Muscle layer of duodenum (tissue), 2 donors: Measurements from ENCODE around the gene SLC22A8.
"Not testable (repeated sequence)": the region's sequence is repeated elsewhere in the genome, so short reads cannot be mapped to it uniquely, and the experiment has no call there.

ENCODE experiments used
- H3K27ac ChIP-seq: one replicate; pipeline ENCODE4 v1.7.0; 2013; ENCODE audit warnings: mild to moderate bottlenecking, low read length
- H3K27me3 ChIP-seq: one replicate; pipeline ENCODE4 v1.7.0; 2013; ENCODE audit warnings: low read depth, mild to moderate bottlenecking, control low read depth, low read length
- H3K36me3 ChIP-seq, 2 donors: one replicate each; pipeline ENCODE4 v1.7.0; 2013; ENCODE audit warnings: low read length in 2 of 2, control low read depth in 1 of 2, mild to moderate bottlenecking in 1 of 2; ENCODE audit not compliant: insufficient read depth in 2 of 2, control insufficient read depth in 1 of 2
- H3K4me1 ChIP-seq, 2 donors: one replicate each; pipeline ENCODE4 v1.7.0; 2013; ENCODE audit warnings: low read length in 2 of 2, mild to moderate bottlenecking in 2 of 2, control low read depth in 1 of 2, moderate library complexity in 1 of 2; ENCODE audit not compliant: insufficient read depth in 2 of 2, control insufficient read depth in 1 of 2
- H3K4me3 ChIP-seq, 2 donors: one replicate each; pipeline ENCODE4 v1.7.0; 2013; ENCODE audit warnings: low read length in 2 of 2, low read depth in 1 of 2, mild to moderate bottlenecking in 1 of 2
- H3K9me3 ChIP-seq, 2 donors: one replicate each; pipeline ENCODE4 v1.7.0; 2013; ENCODE audit warnings: low read length in 2 of 2, control low read depth in 1 of 2, mild to moderate bottlenecking in 1 of 2; ENCODE audit not compliant: control insufficient read depth in 1 of 2
- donor health status: healthy.

Gene SLC22A8

DNA sequence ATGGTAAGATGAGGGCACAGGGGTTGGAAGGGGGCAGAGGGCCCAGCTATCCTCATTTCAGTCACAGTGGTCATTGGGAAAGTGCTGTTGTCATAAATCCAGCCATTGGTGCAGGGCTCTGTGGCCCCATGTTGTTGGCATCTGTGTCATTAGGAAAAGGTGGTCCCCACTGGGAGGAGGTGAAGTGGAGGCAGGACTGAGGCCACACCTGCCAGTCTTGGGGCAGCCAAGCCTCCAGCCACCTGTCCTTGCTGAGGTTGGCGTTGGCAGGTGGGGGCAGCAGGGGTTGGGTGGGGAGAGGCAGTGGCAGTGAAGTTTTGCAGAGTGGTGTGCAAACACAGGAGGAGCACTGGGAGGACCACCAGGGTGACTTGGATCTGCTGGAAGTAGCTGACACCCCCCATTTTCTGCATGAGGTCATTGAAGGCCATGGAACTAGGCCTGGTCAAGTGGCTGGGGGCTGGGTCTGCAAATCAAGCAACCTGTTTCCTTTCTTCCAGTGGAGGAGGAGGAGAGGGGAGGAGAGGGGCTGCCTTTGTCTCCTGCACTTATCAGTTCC, 56.1 kb downstream of the SLC22A8 start:
- no peak overlapping the region for H3K27ac ChIP-seq
- H3K4me1 ChIP-seq = peaks cover 8 to 14% of the 10 kb centered on the region in 2 donors
- H3K4me3 ChIP-seq = no peak overlapping the region
- no peaks in the 10 kb centered on the region for H3K27me3 ChIP-seq
- no peaks in the 10 kb centered on the region for H3K36me3 ChIP-seq
- H3K9me3 ChIP-seq = no peaks in the 10 kb centered on the region

DNA sequence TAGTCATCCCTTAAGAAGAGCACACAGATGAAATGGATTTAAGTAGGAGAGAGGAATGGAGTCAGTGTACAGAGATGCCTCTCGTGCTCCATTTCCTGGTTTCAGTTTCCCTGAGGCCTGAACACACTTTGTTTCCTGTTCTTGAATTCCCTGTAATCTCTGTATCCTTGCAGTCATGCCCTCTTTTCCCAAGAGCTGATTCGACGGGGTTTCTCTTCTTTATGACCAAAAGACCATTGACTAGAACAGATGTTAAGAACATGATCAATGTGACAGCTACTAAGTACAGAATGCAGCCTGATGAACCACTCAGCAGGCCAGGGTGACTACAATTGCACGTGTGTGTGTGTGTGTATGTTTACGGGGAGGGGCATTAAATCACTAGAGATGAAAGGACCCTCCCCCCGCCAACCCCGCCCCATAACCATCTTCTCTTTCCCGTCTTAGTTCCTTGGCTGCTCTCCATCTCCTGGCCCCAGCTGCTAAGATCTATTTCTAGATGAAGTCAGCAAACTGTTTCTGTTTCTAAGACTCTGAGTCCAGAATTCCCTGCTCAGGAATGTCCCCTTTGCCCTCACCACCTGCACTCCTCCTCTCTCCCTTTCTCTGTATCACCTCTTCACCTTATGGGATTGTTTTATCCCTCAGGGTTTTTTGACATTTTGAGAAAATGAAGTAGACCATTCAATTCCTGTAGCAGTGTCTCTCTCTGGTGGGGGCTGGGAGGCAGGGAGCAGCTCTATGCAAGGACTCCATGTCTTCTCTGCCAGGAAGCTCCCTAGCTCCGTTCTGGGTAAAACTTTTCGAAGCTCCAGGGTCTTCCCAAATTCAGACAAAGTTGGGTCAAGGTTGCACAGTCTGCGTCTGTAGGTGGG, 56.9 kb downstream of the SLC22A8 start:
- H3K27ac ChIP-seq = no peak overlapping the region

DNA sequence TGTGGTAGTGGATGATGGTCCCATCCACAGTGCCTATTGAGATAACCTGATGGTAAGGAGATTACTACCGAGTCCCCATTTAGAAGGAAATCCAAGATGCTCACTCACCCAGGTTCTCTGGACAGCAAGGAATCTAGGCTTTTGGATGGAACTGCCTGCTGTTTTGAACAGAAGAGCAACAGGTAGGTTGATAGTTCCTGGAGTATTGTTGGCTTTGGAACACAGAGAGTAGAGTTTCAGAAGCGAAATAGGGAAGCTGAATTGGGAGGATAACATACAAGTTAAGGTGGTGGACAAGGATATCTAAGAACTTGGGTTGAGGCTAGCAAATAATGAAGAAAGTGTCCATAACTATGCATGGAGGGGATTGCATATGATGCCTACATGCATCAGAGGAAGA, 58.5 kb downstream of the SLC22A8 start:
- Histone ChIP-seq H3K9me3 (no peaks in the 10 kb centered on the region), H3K4me3 (no peak overlapping the region), H3K27me3 (no peaks in the 10 kb centered on the region), H3K4me1 (peaks cover 8 to 14% of the 10 kb centered on the region in 2 donors), H3K27ac (no peak overlapping the region), H3K36me3 (no peaks in the 10 kb centered on the region)

More for the DNA sequence above, 56.9 kb downstream of the SLC22A8 start:
- Histone ChIP-seq H3K4me3 (no peak overlapping the region), H3K4me1 (peaks cover 8 to 14% of the 10 kb centered on the region in 2 donors), H3K36me3 (no peaks in the 10 kb centered on the region), H3K9me3 (no peaks in the 10 kb centered on the region), H3K27me3 (no peaks in the 10 kb centered on the region)

DNA sequence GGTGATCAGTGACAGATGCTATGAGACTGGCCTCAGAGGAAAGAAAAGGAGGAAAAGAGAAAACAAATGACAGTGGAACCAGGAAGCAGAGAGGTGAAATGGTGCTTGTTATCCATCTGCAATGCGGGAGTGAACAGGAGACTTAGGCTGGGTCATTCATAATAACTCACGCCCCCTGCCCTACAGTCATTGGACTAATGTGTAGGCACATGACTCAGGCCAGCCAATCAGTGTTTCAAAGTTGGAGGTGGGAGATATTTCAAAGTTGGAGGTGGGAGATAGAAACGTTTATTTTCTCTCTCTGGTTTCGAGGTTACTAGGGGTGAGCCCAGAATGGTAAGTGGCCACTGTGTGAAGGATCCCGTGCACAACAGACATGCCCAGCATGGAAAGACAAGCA, 61.2 kb downstream of the SLC22A8 start:
- no peaks in the 10 kb centered on the region for H3K9me3 ChIP-seq
- H3K36me3 ChIP-seq = no peaks in the 10 kb centered on the region
- no peaks in the 10 kb centered on the region for H3K27me3 ChIP-seq
- H3K4me3 ChIP-seq = no peak overlapping the region
- H3K4me1 ChIP-seq = peaks cover 8 to 11% of the 10 kb centered on the region in 2 donors
- no peak overlapping the region for H3K27ac ChIP-seq

DNA sequence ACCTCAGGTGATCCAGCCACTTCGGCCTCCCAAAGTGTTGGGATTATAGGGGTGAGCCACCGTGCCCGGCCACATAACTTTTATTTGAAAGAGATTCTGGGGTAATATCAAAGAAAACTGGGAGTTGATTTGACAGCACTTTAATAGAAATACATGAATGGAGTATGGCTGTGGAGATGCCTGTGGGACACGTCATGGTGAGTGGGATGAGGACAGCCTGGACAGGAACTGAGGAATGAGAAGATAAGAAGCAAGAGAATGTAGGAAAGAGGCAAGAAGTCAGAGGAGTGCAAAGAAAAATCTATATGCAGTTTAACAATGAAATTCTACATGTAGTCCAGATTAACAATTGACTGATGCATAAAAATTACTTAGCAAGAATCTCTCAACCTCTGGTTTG, 61.8 kb downstream of the SLC22A8 start:
- H3K4me1 ChIP-seq = peaks cover under 1 to 4% of the 10 kb centered on the region in 2 donors
- no peaks in the 10 kb centered on the region for H3K36me3 ChIP-seq
- H3K4me3 ChIP-seq = no peak overlapping the region
- no peaks in the 10 kb centered on the region for H3K27me3 ChIP-seq
- H3K9me3 ChIP-seq = no peaks in the 10 kb centered on the region
- H3K27ac ChIP-seq = no peak overlapping the region

DNA sequence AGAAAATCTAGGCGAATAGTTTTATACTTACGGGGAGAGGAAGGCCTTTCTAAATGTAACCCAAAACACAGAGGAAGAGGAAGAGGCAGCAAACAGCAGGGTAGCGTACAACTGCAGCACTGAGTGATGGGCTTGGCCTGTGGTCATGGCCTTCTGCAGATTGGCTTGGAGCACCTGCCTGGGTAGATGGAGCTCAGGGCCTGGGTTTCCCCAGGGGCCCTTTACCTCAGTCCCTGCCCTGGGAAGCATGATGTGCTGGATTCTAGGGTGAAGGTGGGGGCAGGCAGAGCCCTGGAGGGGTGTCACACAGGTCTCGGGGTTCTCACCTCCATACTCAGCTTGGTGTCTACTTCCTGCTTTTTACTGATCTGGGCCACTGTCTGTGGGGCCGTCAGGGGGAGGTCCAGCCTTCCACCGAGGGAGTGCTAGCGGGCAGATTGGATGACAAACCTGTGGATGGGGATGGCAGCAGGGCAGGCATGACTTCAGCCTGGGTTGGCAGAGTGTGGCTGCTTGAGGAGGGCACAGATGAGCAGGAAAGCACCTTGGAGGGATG, 66.8 kb downstream of the SLC22A8 start:
- H3K9me3 ChIP-seq = peaks cover 0 to 3% of the 10 kb centered on the region in 2 donors
- H3K27me3 ChIP-seq = no peaks in the 10 kb centered on the region
- H3K36me3 ChIP-seq = no peaks in the 10 kb centered on the region
- H3K27ac ChIP-seq = no peak overlapping the region
- no peaks in the 10 kb centered on the region for H3K4me1 ChIP-seq
- H3K4me3 ChIP-seq = no peak overlapping the region

DNA sequence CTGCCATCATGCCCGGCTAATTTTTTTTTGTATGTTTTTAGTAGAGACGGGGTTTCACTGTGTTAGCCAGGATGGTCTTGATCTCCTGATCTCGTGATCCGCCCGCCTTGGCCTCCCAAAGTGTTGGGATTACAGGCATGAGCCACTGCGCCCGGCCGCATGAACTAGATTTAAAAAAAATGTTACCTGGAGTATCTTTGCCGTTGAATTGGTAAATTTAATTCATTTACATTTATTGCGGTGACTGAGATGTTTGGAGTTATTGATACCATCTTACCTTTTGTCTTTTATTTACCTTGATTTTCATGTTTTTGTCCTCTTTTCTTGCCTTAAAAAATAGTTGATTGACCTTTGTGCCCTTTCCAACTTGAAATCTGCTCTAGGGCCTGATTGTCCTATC, 70.1 kb downstream of the SLC22A8 start:
- not testable (repeated sequence) for H3K4me1 ChIP-seq, H3K27ac ChIP-seq, H3K36me3 ChIP-seq, H3K9me3 ChIP-seq, H3K4me3 ChIP-seq, H3K27me3 ChIP-seq
